ENCODE measurements around the gene ANKRD2. TPM values are rescaled to one million over a fixed set of nuclear protein-coding genes. Genes with fewer than 3 reads are reported as not detected.
"Not testable (repeated sequence)": the region's sequence is repeated elsewhere in the genome, so short reads cannot be mapped to it uniquely, and the experiment has no call there.

ANKRD2 gene
- total RNA-seq, 1 donor from 2014 or later: not detected

- no peak for TF ChIP-seq CTCF (IDR thresholded peaks at IDR 0.05)
- no peaks in the 10 kb centered on the region for H3K36me3 ChIP-seq
- no peaks in the 10 kb centered on the region for H3K9me3 ChIP-seq
- intact Hi-C loops (cut with DNase I): no loop called here
- peaks cover 0 to 8% of the 10 kb centered on the region in 2 donors for H3K4me1 ChIP-seq
- H3K27me3 ChIP-seq: no peaks in the 10 kb centered on the region
- DNase-seq (ENCODE audit: low spot score in 2 of 2): no peak
- no peak overlapping the region for H3K4me3 ChIP-seq
- H3K27ac ChIP-seq: peak overlapping the region in 1 of 2 donors; percentile 50
Measured at GRCh38 chr10:97549587-97550322, 22.8 kb upstream of the ANKRD2 start.

- no peak overlapping the region for H3K4me3 ChIP-seq
- peaks cover 0 to 8% of the 10 kb centered on the region in 2 donors for H3K4me1 ChIP-seq
- peak overlapping the region in 1 of 2 donors; percentile 50 for H3K27ac ChIP-seq
Measured at GRCh38 chr10:97550336-97551149, 22.0 kb upstream of the ANKRD2 start.

GRCh38 chr10:97551271-97551670, 21.3 kb upstream of the ANKRD2 start:
- intact Hi-C loops (cut with DNase I): no loop called here
- H3K36me3 ChIP-seq: no peaks in the 10 kb centered on the region
- DNase-seq (ENCODE audit: low spot score in 2 of 2): no peak
- peaks cover 0 to 8% of the 10 kb centered on the region in 2 donors for H3K4me1 ChIP-seq
- no peak for TF ChIP-seq CTCF (IDR thresholded peaks at IDR 0.05)
- H3K4me3 ChIP-seq: no peak overlapping the region
- no peak overlapping the region for H3K27ac ChIP-seq
- no peaks in the 10 kb centered on the region for H3K27me3 ChIP-seq
- H3K9me3 ChIP-seq: no peaks in the 10 kb centered on the region

More at GRCh38 chr10:97550336-97551149, 22.0 kb upstream of the ANKRD2 start:
- Histone ChIP-seq H3K9me3 (no peaks in the 10 kb centered on the region), H3K27me3 (no peaks in the 10 kb centered on the region), H3K36me3 (no peaks in the 10 kb centered on the region)
- intact Hi-C loops (cut with DNase I): no loop called here
- TF ChIP-seq CTCF (IDR thresholded peaks at IDR 0.05): no peak
- DNase-seq (ENCODE audit: low spot score in 2 of 2): no peak

- DNase-seq (ENCODE audit: low spot score in 2 of 2): peak in 1 of 2 donors; percentile 80
- no peaks in the 10 kb centered on the region for H3K9me3 ChIP-seq
- H3K4me3 ChIP-seq: no peak overlapping the region
- no peaks in the 10 kb centered on the region for H3K27me3 ChIP-seq
- H3K27ac ChIP-seq: no peak overlapping the region
- TF ChIP-seq CTCF (IDR thresholded peaks at IDR 0.05): peak; percentile 76 to 86 (median 83)
- intact Hi-C loops (cut with DNase I): loop anchor here (1.0 to 2.0 kb wide), 3 partner anchors 55 to 147 kb away; partner anchors contain the start of genes MMS19 and UBTD1
- H3K4me1 ChIP-seq: peaks cover 0 to 8% of the 10 kb centered on the region in 2 donors
- H3K36me3 ChIP-seq: no peaks in the 10 kb centered on the region
Measured at GRCh38 chr10:97553575-97554031, 19.0 kb upstream of the ANKRD2 start.

- H3K9me3 ChIP-seq; H3K4me1 ChIP-seq; H3K4me3 ChIP-seq; intact Hi-C loops (cut with DNase I); DNase-seq (ENCODE audit: low spot score in 2 of 2); H3K36me3 ChIP-seq; H3K27ac ChIP-seq; H3K27me3 ChIP-seq: not testable (repeated sequence)
Measured at GRCh38 chr10:97554336-97554735, 18.2 kb upstream of the ANKRD2 start.

- intact Hi-C loops (cut with DNase I); DNase-seq (ENCODE audit: low spot score in 2 of 2); H3K4me3 ChIP-seq; H3K27ac ChIP-seq; H3K36me3 ChIP-seq; H3K4me1 ChIP-seq; H3K27me3 ChIP-seq; H3K9me3 ChIP-seq: not testable (repeated sequence)
Measured at GRCh38 chr10:97555541-97555940, 17.0 kb upstream of the ANKRD2 start.

GRCh38 chr10:97560731-97561381, 11.7 kb upstream of the ANKRD2 start:
- intact Hi-C loops (cut with DNase I); H3K27me3 ChIP-seq; DNase-seq (ENCODE audit: low spot score in 2 of 2); H3K4me1 ChIP-seq; H3K4me3 ChIP-seq; H3K36me3 ChIP-seq; H3K9me3 ChIP-seq; H3K27ac ChIP-seq: not testable (repeated sequence)

- H3K27me3 ChIP-seq; H3K4me1 ChIP-seq; H3K27ac ChIP-seq; H3K36me3 ChIP-seq; H3K4me3 ChIP-seq; DNase-seq (ENCODE audit: low spot score in 2 of 2); H3K9me3 ChIP-seq; intact Hi-C loops (cut with DNase I): not testable (repeated sequence)
Measured at GRCh38 chr10:97561386-97562077, 11.0 kb upstream of the ANKRD2 start.

GRCh38 chr10:97562329-97562728, 10.2 kb upstream of the ANKRD2 start:
- H3K4me1 ChIP-seq; H3K9me3 ChIP-seq; DNase-seq (ENCODE audit: low spot score in 2 of 2); H3K36me3 ChIP-seq; H3K27ac ChIP-seq; H3K27me3 ChIP-seq; H3K4me3 ChIP-seq; intact Hi-C loops (cut with DNase I): not testable (repeated sequence)

All from ascending aorta (tissue), 2 donors.